Lung (tissue), 12 donors: Measurements from ENCODE around the gene CLK3. TPM values are rescaled to one million over a fixed set of nuclear protein-coding genes. Genes with fewer than 3 reads are reported as not detected.

Source experiments
- ATAC-seq: fragments of 200-7000 bp; cut with Tn5 transposase; one replicate; pipeline ENCODE4 v1.9.1; 2020; ENCODE audit warnings: moderate number of reproducible peaks; ENCODE audit not compliant: insufficient read depth, low FRiP score
- DNase-seq, 3 donors: peaks; one replicate each; pipeline ENCODE4 v3.0.0-alpha.2; 2013 to 2017
- H3K27ac ChIP-seq, 2 donors: one replicate each; pipeline ENCODE4 v1.5.1; 2013; ENCODE audit warnings: mild to moderate bottlenecking in 2 of 2, moderate library complexity in 2 of 2, control low read depth in 1 of 2, inconsistent platforms in 1 of 2, low read depth in 1 of 2, low read length in 1 of 2
- H3K27me3 ChIP-seq, 3 donors: one replicate each; pipeline ENCODE4 v1.5.1; 2013; ENCODE audit warnings: low read length in 2 of 3; ENCODE audit not compliant: control insufficient read depth in 3 of 3, insufficient read depth in 3 of 3
- H3K36me3 ChIP-seq, 4 donors: one replicate each; pipeline ENCODE4 v1.5.1; 2013; ENCODE audit warnings: low read length in 4 of 4, mild to moderate bottlenecking in 1 of 4, moderate library complexity in 1 of 4; ENCODE audit not compliant: control insufficient read depth in 4 of 4, insufficient read depth in 4 of 4
- H3K4me1 ChIP-seq, 5 donors: one replicate each; pipeline ENCODE4 v1.5.1; 2013; ENCODE audit warnings: low read length in 5 of 5, mild to moderate bottlenecking in 2 of 5, moderate library complexity in 1 of 5; ENCODE audit not compliant: control insufficient read depth in 5 of 5, insufficient read depth in 5 of 5
- H3K4me3 ChIP-seq: one replicate; pipeline ENCODE4 v1.5.1; 2013; ENCODE audit warnings: mild to moderate bottlenecking, control low read depth, moderate library complexity
- H3K9ac ChIP-seq, 2 donors: one replicate each; pipeline ENCODE4 v1.5.1; 2013; ENCODE audit warnings: low read length in 2 of 2, control low read depth in 1 of 2; ENCODE audit not compliant: insufficient read depth in 1 of 2
- H3K9me3 ChIP-seq, 4 donors: one replicate each; pipeline ENCODE4 v1.5.1; 2013; ENCODE audit warnings: low read length in 3 of 4, mild to moderate bottlenecking in 1 of 4, moderate library complexity in 1 of 4; ENCODE audit not compliant: control insufficient read depth in 4 of 4, insufficient read depth in 3 of 4
- CTCF ChIP-seq: IDR thresholded peaks from 2 replicates; pipeline ENCODE4 v1.5.1; 2012; ENCODE audit warnings: mild to moderate bottlenecking; ENCODE audit errors: control extremely low read depth, extremely low read depth
- WGBS, 2 donors: extraction: QIAGEN DNeasy Blood & Tissue Kit; methylation state at CpG; one replicate each; pipeline ENCODE4 v1.1.7; 2013; 5-methylcytosine and 5-hydroxymethylcytosine counted together
- polyA plus RNA-seq, 2 donors: library from polyadenylated mRNA; stranded (reverse); fragments of 200-250 nt; gene quantifications; one replicate each; pipeline ENCODE4 v1.2.1, GENCODE V29; 2013
- total RNA-seq, 2 donors: library from RNA; depleted of rRNA in 1 of 2; stranded (reverse); fragments of >200 nt in 1 of 2; gene quantifications; one replicate each; pipeline ENCODE4 v1.2.1, GENCODE V29; 2014 to 2021
- donor health status: control.
- donor health status: control.
- donor health status: Bipolar disorder and iron deficiency.
- donor health status: healthy.
- donor health status: DM: yes; HTN: yes; CAD: no.

CLK3 gene
- total and polyA plus RNA-seq, 4 donors: 56.1 to 70.4 (median 64.6) TPM

DNA sequence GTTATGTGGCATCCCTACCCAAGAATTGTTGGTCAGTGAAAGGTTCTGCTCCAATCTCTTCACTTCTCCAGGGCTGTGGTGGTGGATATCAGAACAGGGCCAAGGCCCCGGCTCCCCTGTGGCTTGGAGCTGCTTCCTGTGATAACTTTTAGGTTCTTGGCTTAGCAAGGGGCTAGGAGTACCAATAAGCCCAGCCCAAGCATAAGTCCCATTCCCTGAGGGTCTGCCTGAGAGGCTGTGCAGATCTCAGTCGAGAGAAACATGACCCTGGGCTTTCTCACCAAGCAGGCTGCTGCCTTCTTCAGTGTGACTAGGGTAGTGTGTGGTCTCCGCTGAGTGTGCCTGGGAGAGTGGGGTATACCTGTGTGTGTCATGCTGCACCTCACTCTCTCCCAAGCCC is 7.1 kb downstream of the CLK3 start:
- Histone ChIP-seq H3K4me1 (peaks cover 0 to 18% (median 3%) of the 10 kb centered on the region in 5 donors), H3K36me3 (peaks cover 40 to 87% (median 76%) of the 10 kb centered on the region in 4 donors), H3K9ac (no peak overlapping the region), H3K27ac (no peak overlapping the region), H3K27me3 (no peaks in the 10 kb centered on the region), H3K4me3 (no peak overlapping the region), H3K9me3 (no peaks in the 10 kb centered on the region)
- WGBS, 2 donors: 89 to 95% methylated on average over 3 of the region's 3 CpGs
- ATAC-seq (no peak), DNase-seq (no peak)
- TF ChIP-seq CTCF: no peak

- WGBS, 2 donors: 73 to 81% methylated on average over 7 of the region's 7 CpGs
- H3K9ac ChIP-seq: no peak overlapping the region
- no peak for ATAC-seq
- peaks cover 46 to 97% (median 73%) of the 10 kb centered on the region in 4 donors for H3K36me3 ChIP-seq
- no peak overlapping the region for H3K4me3 ChIP-seq
- peaks cover 0 to 12% (median 0%) of the 10 kb centered on the region in 5 donors for H3K4me1 ChIP-seq
- DNase-seq: no peak
- H3K9me3 ChIP-seq: no peaks in the 10 kb centered on the region
- peak overlapping the region in 1 of 2 donors; percentile 57 for H3K27ac ChIP-seq
- no peaks in the 10 kb centered on the region for H3K27me3 ChIP-seq
- no peak for TF ChIP-seq CTCF
Measured at GRCh38 chr15:74624020-74624602, 8.5 kb downstream of the CLK3 start.

GRCh38 chr15:74625693-74626092 is 10.1 kb downstream of the CLK3 start:
- H3K27ac ChIP-seq: no peak overlapping the region
- no peak overlapping the region for H3K4me3 ChIP-seq
- ATAC-seq (no peak), DNase-seq (no peak)
- H3K9ac ChIP-seq: no peak overlapping the region
- 90 to 92% methylated on average over 6 of the region's 6 CpGs for WGBS, 2 donors
- peaks cover 44 to 95% (median 68%) of the 10 kb centered on the region in 4 donors for H3K36me3 ChIP-seq
- no peaks in the 10 kb centered on the region for H3K9me3 ChIP-seq
- peaks cover 0 to 9% (median 0%) of the 10 kb centered on the region in 5 donors for H3K4me1 ChIP-seq
- no peak for TF ChIP-seq CTCF
- H3K27me3 ChIP-seq: no peaks in the 10 kb centered on the region

GRCh38 chr15:74626336-74626735 is 10.7 kb downstream of the CLK3 start:
- DNase-seq (no peak), ATAC-seq (no peak)
- H3K4me1 ChIP-seq: peaks cover 0 to 6% (median 0%) of the 10 kb centered on the region in 5 donors
- no peaks in the 10 kb centered on the region for H3K27me3 ChIP-seq
- TF ChIP-seq CTCF: no peak
- H3K9me3 ChIP-seq: no peaks in the 10 kb centered on the region
- 94 to 95% methylated on average over 7 of the region's 7 CpGs for WGBS, 2 donors
- peaks cover 42 to 93% (median 65%) of the 10 kb centered on the region in 4 donors for H3K36me3 ChIP-seq
- H3K9ac ChIP-seq: no peak overlapping the region
- H3K27ac ChIP-seq: no peak overlapping the region
- no peak overlapping the region for H3K4me3 ChIP-seq
